ENCODE results near the gene MYH15. TPM values are rescaled to one million over a fixed set of nuclear protein-coding genes. Genes with fewer than 3 reads are reported as not detected.

Gene MYH15
- total RNA-seq, 2 experiments from 2014 or later = 0.46 to 0.57 TPM

GRCh38 chr3:108389372-108389771 is 121.0 kb downstream of the MYH15 start:
- POLR2A ChIA-PET = interaction anchor here (0.6 kb wide), 1 partner anchor 39 kb away, joined by 3 read pairs; no protein-coding TSS in a partner anchor
- Histone ChIP-seq H3K4me2 (ENCODE audit: low read length) (no peak overlapping the region), H3K79me2 (ENCODE audit: insufficient read depth, low read depth, low read length) (no peaks in the 10 kb centered on the region), H3K4me3 (ENCODE audit: low read depth, low read length, poor library complexity, severe bottlenecking) (no peak overlapping the region), H3K9me2 (ENCODE audit: insufficient read depth, low read length) (no peaks in the 10 kb centered on the region), H3K4me1 (ENCODE audit: insufficient read depth, low read length, poor library complexity, severe bottlenecking) (no peaks in the 10 kb centered on the region), H4K20me1 (ENCODE audit: insufficient read depth, low read length) (no peaks in the 10 kb centered on the region), H3K36me3 (ENCODE audit: insufficient read depth, low read length) (no peaks in the 10 kb centered on the region), H3K9me3 (ENCODE audit: low read length) (no peaks in the 10 kb centered on the region), H3K27ac (ENCODE audit: low read depth, low read length, poor library complexity, severe bottlenecking) (no peak overlapping the region), H2AFZ (ENCODE audit: low read length) (no peak overlapping the region)
- TF ChIP-seq EZH2phosphoT487 (IDR thresholded peaks at IDR 0.05; ENCODE audit: borderline replicate concordance, low read depth, low read length) = no peak
- no peak for TF ChIP-seq CTCF (conservative IDR thresholded peaks at IDR 0.05; ENCODE audit: low read length)
- BruUV-seq (replicated peaks) = no TSS peak
- DNase-seq (ENCODE audit: low spot score) = no peak
- intact Hi-C loops (cut with micrococcal nuclease; ENCODE audit: unreplicated experiment) = no loop called here
- CTCF ChIA-PET (ENCODE audit: unreplicated experiment) = no interaction called here

- no peak overlapping the region for H3K4me3 ChIP-seq (ENCODE audit: low read depth, low read length, poor library complexity, severe bottlenecking)
- no peak for DNase-seq (ENCODE audit: low spot score)
- intact Hi-C loops (cut with micrococcal nuclease; ENCODE audit: unreplicated experiment) = no loop called here
- no peak overlapping the region for H3K4me2 ChIP-seq (ENCODE audit: low read length)
- BruUV-seq (replicated peaks) = no TSS peak
- H4K20me1 ChIP-seq (ENCODE audit: insufficient read depth, low read length) = no peaks in the 10 kb centered on the region
- TF ChIP-seq EZH2phosphoT487 (IDR thresholded peaks at IDR 0.05; ENCODE audit: borderline replicate concordance, low read depth, low read length) (no peak), CTCF (conservative IDR thresholded peaks at IDR 0.05; ENCODE audit: low read length) (no peak)
- no peak overlapping the region for H3K27ac ChIP-seq (ENCODE audit: low read depth, low read length, poor library complexity, severe bottlenecking)
- H2AFZ ChIP-seq (ENCODE audit: low read length) = no peak overlapping the region
- no peaks in the 10 kb centered on the region for H3K9me2 ChIP-seq (ENCODE audit: insufficient read depth, low read length)
- H3K36me3 ChIP-seq (ENCODE audit: insufficient read depth, low read length) = no peaks in the 10 kb centered on the region
- CTCF ChIA-PET (ENCODE audit: unreplicated experiment) = no interaction called here
- H3K79me2 ChIP-seq (ENCODE audit: insufficient read depth, low read depth, low read length) = no peaks in the 10 kb centered on the region
- POLR2A ChIA-PET = no interaction called here
- H3K4me1 ChIP-seq (ENCODE audit: insufficient read depth, low read length, poor library complexity, severe bottlenecking) = no peaks in the 10 kb centered on the region
- no peaks in the 10 kb centered on the region for H3K9me3 ChIP-seq (ENCODE audit: low read length)
Observed at GRCh38 chr3:108388136-108389132, 122.0 kb downstream of the MYH15 start.

- Histone ChIP-seq H3K27ac (ENCODE audit: low read depth, low read length, poor library complexity, severe bottlenecking) (no peak overlapping the region), H3K4me3 (ENCODE audit: low read depth, low read length, poor library complexity, severe bottlenecking) (no peak overlapping the region), H3K36me3 (ENCODE audit: insufficient read depth, low read length) (no peaks in the 10 kb centered on the region), H2AFZ (ENCODE audit: low read length) (no peak overlapping the region), H3K4me1 (ENCODE audit: insufficient read depth, low read length, poor library complexity, severe bottlenecking) (no peaks in the 10 kb centered on the region), H3K9me2 (ENCODE audit: insufficient read depth, low read length) (no peaks in the 10 kb centered on the region), H4K20me1 (ENCODE audit: insufficient read depth, low read length) (no peaks in the 10 kb centered on the region), H3K9me3 (ENCODE audit: low read length) (no peaks in the 10 kb centered on the region), H3K4me2 (ENCODE audit: low read length) (no peak overlapping the region), H3K79me2 (ENCODE audit: insufficient read depth, low read depth, low read length) (no peaks in the 10 kb centered on the region)
- TF ChIP-seq CTCF (conservative IDR thresholded peaks at IDR 0.05; ENCODE audit: low read length) = no peak
- no peak for TF ChIP-seq EZH2phosphoT487 (IDR thresholded peaks at IDR 0.05; ENCODE audit: borderline replicate concordance, low read depth, low read length)
- POLR2A ChIA-PET = no interaction called here
- CTCF ChIA-PET (ENCODE audit: unreplicated experiment) = no interaction called here
- BruUV-seq (replicated peaks) = no TSS peak
- no peak for DNase-seq (ENCODE audit: low spot score)
- intact Hi-C loops (cut with micrococcal nuclease; ENCODE audit: unreplicated experiment) = no loop called here
Observed at GRCh38 chr3:108387063-108387462, 123.3 kb downstream of the MYH15 start.

All from OCI-LY7 (cell line).